Right lobe of liver (tissue), 4 donors: Measurements from ENCODE around the gene IFITM10.

ENCODE experiments used
- CTCF ChIP-seq, 4 donors: fragments of 200-600 bp in 3 of 4; fragments of 450-650 bp in 1 of 4; IDR thresholded peaks; one replicate each; pipeline versions ENCODE4 v1.5.1 to v1.8.0; 2016 to 2022; ENCODE audit warnings: antibody characterized with exemption in 4 of 4, mild to moderate bottlenecking in 2 of 4
- POLR2A ChIP-seq: fragments of 450-650 bp; IDR thresholded peaks from one replicate; pipeline ENCODE4 v1.6.1; 2017; ENCODE audit warnings: antibody characterized with exemption, mild to moderate bottlenecking
- donor health status: DM: no; HTN: no; CAD: no.
- donor health status: DM: no; HTN: no; CAD: no.
- donor health status: DM: no; HTN: yes; CAD: no.

GRCh38 chr11:1749395-1750351 is 722 bp downstream of the IFITM10 start:
- no peak for TF ChIP-seq CTCF (IDR thresholded peaks at IDR 0.05)
- TF ChIP-seq POLR2A: no peak
